Keratinocyte (primary cell): ENCODE results near the gene NEFH.

Experiments used
- EZH2 ChIP-seq: IDR thresholded peaks from one replicate; pipeline ENCODE4 v1.6.1; 2012; ENCODE audit warnings: inconsistent platforms, mild to moderate bottlenecking, low read length, moderate library complexity
- TF ChIP-seq, protein P1 (sequence below), 3 experiments: IDR thresholded peaks in 1 of 3; conservative IDR thresholded peaks in 1 of 3; optimal IDR thresholded peaks in 1 of 3; 2 replicates in 2 of 3; 3 replicates in 1 of 3; pipeline versions ENCODE3 to v1.5.1; 2011; ENCODE audit warnings: low read length in 3 of 3, mild to moderate bottlenecking in 3 of 3, moderate library complexity in 2 of 3, control low read depth in 1 of 3, inconsistent platforms in 1 of 3; ENCODE audit not compliant: insufficient read depth in 2 of 3; ENCODE audit errors: extremely low read depth in 1 of 3

DNA sequence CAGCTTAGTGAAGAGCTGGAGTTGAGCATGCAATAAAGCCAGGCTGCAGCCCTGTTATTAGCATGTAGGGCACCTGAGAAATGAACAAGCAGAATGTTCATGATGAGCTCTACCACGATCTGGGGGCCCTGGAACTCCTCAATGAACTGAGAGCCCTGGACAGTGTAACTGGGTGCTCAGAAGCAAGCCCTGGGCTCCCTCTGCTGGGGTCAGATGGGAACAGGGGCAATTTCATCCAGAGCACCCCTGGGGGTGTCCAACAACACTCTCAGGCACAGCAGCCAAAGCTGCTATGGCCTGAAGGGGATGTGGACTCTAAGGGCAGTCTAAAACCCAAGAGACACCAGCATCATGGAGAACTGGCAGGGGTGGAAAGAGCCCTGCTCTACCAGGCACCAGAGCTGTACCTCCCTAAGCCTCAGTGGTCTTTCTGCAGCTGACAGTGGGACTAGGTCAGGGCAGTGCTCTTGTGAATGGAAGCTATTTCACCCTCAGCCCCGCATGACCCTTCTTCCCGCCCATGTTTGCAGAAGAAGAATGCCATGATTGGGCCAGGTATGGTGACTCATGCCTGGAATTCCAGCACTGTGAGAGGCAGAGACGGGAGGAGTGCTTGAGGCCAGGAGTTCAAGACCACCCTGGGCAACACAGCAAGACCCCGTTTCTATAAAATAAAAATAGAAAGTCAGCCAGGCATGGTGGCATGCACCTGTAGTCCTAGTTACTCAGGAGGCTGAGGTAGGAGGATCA lies 44.6 kb downstream of the NEFH start:
- no peak for TF ChIP-seq EZH2
- TF ChIP-seq, protein P1, sequence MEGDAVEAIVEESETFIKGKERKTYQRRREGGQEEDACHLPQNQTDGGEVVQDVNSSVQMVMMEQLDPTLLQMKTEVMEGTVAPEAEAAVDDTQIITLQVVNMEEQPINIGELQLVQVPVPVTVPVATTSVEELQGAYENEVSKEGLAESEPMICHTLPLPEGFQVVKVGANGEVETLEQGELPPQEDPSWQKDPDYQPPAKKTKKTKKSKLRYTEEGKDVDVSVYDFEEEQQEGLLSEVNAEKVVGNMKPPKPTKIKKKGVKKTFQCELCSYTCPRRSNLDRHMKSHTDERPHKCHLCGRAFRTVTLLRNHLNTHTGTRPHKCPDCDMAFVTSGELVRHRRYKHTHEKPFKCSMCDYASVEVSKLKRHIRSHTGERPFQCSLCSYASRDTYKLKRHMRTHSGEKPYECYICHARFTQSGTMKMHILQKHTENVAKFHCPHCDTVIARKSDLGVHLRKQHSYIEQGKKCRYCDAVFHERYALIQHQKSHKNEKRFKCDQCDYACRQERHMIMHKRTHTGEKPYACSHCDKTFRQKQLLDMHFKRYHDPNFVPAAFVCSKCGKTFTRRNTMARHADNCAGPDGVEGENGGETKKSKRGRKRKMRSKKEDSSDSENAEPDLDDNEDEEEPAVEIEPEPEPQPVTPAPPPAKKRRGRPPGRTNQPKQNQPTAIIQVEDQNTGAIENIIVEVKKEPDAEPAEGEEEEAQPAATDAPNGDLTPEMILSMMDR (optimal IDR thresholded peaks at IDR 0.05 in 1 of 3, IDR thresholded peaks at IDR 0.05 in 1 of 3, conservative IDR thresholded peaks at IDR 0.05 in 1 of 3; ENCODE audit: extremely low read depth in 1 of 3, insufficient read depth in 2 of 3, low read length in 3 of 3) = peak; percentile 36 to 48 (median 48)
